Tibial nerve (tissue), 4 donors: Measurements from ENCODE around the gene CELSR1. TPM values are rescaled to one million over a fixed set of nuclear protein-coding genes. Genes with fewer than 3 reads are reported as not detected.
A peak's percentile ranks its signal among the peaks of the same experiment; 100 is the strongest.

ENCODE experiments used
- DNase-seq, 2 donors: peaks; one replicate each; pipeline ENCODE4 v3.0.0-alpha.2; 2019; ENCODE audit warnings: low spot score in 2 of 2
- H3K27ac ChIP-seq, 4 donors: fragments of 200-600 bp; sonication (generic) in 3 of 4; one replicate each; pipeline ENCODE4 v1.5.1; 2017 to 2019; ENCODE audit warnings: mild to moderate bottlenecking in 1 of 4
- H3K27me3 ChIP-seq, 2 donors: fragments of 200-600 bp; sonication (generic) in 1 of 2; one replicate each; pipeline versions ENCODE4 v1.5.1 to v1.6.0; 2017 to 2019
- H3K36me3 ChIP-seq, 3 donors: fragments of 200-600 bp; sonication (generic); one replicate each; pipeline ENCODE4 v1.5.1; 2018 to 2019
- H3K4me1 ChIP-seq, 4 donors: fragments of 200-600 bp; sonication (generic) in 3 of 4; one replicate each; pipeline ENCODE4 v1.5.1; 2017 to 2019
- H3K4me3 ChIP-seq, 4 donors: fragments of 200-600 bp; sonication (generic) in 3 of 4; one replicate each; pipeline ENCODE4 v1.5.1; 2017 to 2019; ENCODE audit warnings: mild to moderate bottlenecking in 1 of 4, moderate library complexity in 1 of 4
- H3K9me3 ChIP-seq, 4 donors: fragments of 200-600 bp; sonication (generic) in 3 of 4; one replicate each; pipeline ENCODE4 v1.5.1; 2017 to 2019
- EP300 ChIP-seq, 2 donors: sonication (generic); formaldehyde crosslinking; IDR thresholded peaks; one replicate each; pipeline ENCODE4 v1.6.1; 2017; ENCODE audit warnings: antibody characterized with exemption in 2 of 2, mild to moderate bottlenecking in 1 of 2
- POLR2A ChIP-seq, 2 donors: fragments of 450-650 bp; IDR thresholded peaks; one replicate each; pipeline ENCODE4 v1.6.1; 2017; ENCODE audit warnings: antibody characterized with exemption in 2 of 2, mild to moderate bottlenecking in 2 of 2, moderate library complexity in 2 of 2
- WGBS, 2 donors: methylation state at CpG; one replicate each; pipeline ENCODE4 v1.1.5; 2018; 5-methylcytosine and 5-hydroxymethylcytosine counted together
- total RNA-seq, 4 donors: library from RNA; depleted of rRNA; stranded (reverse); fragments of >200 nt; gene quantifications; one replicate each; pipeline ENCODE4 v1.1.0, GENCODE V29; 2016
- TF ChIP-seq, protein P1 (sequence below), 5 experiments: fragments of 200-600 bp in 3 of 5; fragments of 450-650 bp in 2 of 5; sonication (generic) in 3 of 5; IDR thresholded peaks; one replicate each; pipeline ENCODE4 v1.5.1; 2016 to 2019; ENCODE audit warnings: antibody characterized with exemption in 5 of 5, mild to moderate bottlenecking in 3 of 5, moderate library complexity in 2 of 5

CELSR1 gene
- total RNA-seq, 4 donors from 2014 or later, result 1.0 to 5.9 (median 2.6) TPM

DNA sequence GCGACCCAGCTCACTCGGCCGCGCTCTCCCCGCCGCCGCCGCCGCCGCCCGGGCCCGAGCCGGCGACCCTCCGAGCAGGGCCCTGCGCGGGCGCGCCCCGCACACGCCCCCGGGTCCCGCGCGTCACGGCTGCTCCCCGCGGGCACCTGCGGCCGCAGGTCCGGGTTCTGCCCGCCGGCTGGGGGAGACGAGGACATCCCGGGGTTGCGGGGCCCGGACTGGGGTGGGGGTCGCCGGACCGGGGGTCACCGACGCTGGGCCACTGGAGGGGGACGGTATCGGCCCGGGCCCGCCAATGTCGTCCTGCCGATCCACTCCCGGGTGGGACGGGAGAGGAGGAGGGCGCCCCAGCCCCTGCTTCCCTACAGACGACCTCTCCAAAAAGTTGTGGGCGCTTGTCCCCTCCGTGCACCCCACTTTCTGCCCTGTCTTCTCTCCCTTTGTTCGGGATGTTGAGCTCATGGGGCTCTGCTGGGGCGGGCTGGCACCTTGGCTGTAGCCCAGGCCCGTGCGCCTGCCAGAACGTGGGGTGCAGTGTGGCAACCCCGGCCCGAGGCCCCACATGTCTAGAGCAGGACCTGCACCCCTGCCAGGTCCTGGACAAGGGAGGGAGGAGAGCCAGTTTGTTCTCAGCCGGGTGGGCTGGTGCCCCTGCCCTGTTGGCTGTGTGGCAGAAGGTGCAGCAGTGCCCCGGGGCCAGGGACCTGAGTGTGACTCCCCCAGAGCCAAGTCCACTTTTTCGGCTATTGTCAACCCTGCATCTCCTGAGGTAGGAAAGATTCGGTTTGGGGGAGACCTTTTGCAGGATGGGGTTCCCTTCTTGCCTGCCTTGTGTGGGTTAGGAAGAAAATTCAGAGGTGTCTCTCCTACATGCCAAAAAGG, 40.2 kb upstream of the CELSR1 start:
- no peak for DNase-seq
- Histone ChIP-seq H3K36me3 (no peaks in the 10 kb centered on the region), H3K27me3 (no peaks in the 10 kb centered on the region), H3K4me3 (peak overlapping the region; percentile 59 to 91 (median 61)), H3K4me1 (peaks cover 0 to 55% (median 39%) of the 10 kb centered on the region in 4 donors), H3K9me3 (no peaks in the 10 kb centered on the region), H3K27ac (peak overlapping the region; percentile 54 to 88 (median 78))
- TF ChIP-seq POLR2A (IDR thresholded peaks at IDR 0.05) (no peak), EP300 (IDR thresholded peaks at IDR 0.05) (no peak)
- TF ChIP-seq, protein P1, sequence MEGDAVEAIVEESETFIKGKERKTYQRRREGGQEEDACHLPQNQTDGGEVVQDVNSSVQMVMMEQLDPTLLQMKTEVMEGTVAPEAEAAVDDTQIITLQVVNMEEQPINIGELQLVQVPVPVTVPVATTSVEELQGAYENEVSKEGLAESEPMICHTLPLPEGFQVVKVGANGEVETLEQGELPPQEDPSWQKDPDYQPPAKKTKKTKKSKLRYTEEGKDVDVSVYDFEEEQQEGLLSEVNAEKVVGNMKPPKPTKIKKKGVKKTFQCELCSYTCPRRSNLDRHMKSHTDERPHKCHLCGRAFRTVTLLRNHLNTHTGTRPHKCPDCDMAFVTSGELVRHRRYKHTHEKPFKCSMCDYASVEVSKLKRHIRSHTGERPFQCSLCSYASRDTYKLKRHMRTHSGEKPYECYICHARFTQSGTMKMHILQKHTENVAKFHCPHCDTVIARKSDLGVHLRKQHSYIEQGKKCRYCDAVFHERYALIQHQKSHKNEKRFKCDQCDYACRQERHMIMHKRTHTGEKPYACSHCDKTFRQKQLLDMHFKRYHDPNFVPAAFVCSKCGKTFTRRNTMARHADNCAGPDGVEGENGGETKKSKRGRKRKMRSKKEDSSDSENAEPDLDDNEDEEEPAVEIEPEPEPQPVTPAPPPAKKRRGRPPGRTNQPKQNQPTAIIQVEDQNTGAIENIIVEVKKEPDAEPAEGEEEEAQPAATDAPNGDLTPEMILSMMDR (IDR thresholded peaks at IDR 0.05), result no peak
- WGBS, 2 donors, result 4 to 7% methylated on average over 25 to 29 of the region's 65 CpGs

GRCh38 chr22:46576556-46577367, 39.3 kb upstream of the CELSR1 start:
- Histone ChIP-seq H3K27me3 (no peaks in the 10 kb centered on the region), H3K27ac (peak overlapping the region in 3 of 4 donors; percentile 73 to 88 (median 84)), H3K9me3 (peaks cover 0 to 6% (median 0%) of the 10 kb centered on the region in 4 donors), H3K4me3 (peak overlapping the region; percentile 20 to 91 (median 60)), H3K36me3 (no peaks in the 10 kb centered on the region), H3K4me1 (peaks cover 0 to 50% (median 35%) of the 10 kb centered on the region in 4 donors)
- DNase-seq, result no peak
- whole genome bisulfite sequencing, 2 donors, result 0 to 7% methylated on average over 4 to 24 of the region's 142 CpGs
- TF ChIP-seq, protein P1 (IDR thresholded peaks at IDR 0.05), result peak in 1 of 5 experiments; percentile 7
- no peak for TF ChIP-seq POLR2A (IDR thresholded peaks at IDR 0.05)

DNA sequence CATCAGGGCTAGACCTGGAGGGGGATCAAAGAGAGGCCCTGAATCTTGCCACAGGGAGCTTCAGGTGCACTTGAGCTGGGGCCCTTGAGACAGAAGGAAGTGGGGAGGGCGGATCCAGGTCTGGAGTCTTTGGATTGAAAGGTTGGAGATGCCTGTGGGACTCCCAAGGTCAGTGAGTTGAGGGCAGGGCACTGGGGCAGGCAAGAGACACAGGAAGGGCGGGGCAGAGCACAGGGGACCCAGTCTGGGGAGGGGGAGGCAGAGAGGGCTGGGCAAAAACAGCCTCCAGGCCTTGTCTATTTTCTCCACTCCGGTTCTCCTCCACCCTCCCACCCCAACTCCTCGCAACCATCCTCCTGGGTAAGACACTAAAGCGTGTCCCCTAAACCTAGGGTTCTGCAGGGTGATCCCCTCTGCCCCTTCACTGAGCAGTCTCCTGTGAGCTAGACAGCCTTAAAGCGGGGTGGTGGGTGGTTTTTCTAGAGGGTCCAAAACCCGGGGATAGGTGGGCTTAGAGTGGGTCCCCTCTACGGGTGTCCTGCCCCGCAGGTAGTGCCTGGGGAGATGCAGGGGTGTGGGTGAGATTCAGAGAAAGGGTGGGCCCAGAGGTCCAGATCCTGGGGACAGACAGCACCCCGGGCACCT, 38.6 kb upstream of the CELSR1 start:
- Histone ChIP-seq H3K27ac (peak overlapping the region in 2 of 4 donors; percentile 72 to 79), H3K9me3 (peaks cover 0 to 13% (median 0%) of the 10 kb centered on the region in 4 donors), H3K27me3 (no peaks in the 10 kb centered on the region), H3K36me3 (no peaks in the 10 kb centered on the region), H3K4me3 (peak overlapping the region; percentile 20 to 91 (median 47)), H3K4me1 (peaks cover 0 to 43% (median 29%) of the 10 kb centered on the region in 4 donors)
- TF ChIP-seq POLR2A (IDR thresholded peaks at IDR 0.05), result no peak
- TF ChIP-seq, protein P1 (IDR thresholded peaks at IDR 0.05), result no peak
- TF ChIP-seq EP300 (IDR thresholded peaks at IDR 0.05), result no peak
- WGBS, 2 donors, result 50 to 71% methylated on average over 7 to 10 of the region's 10 CpGs
- DNase-seq, result no peak

DNA sequence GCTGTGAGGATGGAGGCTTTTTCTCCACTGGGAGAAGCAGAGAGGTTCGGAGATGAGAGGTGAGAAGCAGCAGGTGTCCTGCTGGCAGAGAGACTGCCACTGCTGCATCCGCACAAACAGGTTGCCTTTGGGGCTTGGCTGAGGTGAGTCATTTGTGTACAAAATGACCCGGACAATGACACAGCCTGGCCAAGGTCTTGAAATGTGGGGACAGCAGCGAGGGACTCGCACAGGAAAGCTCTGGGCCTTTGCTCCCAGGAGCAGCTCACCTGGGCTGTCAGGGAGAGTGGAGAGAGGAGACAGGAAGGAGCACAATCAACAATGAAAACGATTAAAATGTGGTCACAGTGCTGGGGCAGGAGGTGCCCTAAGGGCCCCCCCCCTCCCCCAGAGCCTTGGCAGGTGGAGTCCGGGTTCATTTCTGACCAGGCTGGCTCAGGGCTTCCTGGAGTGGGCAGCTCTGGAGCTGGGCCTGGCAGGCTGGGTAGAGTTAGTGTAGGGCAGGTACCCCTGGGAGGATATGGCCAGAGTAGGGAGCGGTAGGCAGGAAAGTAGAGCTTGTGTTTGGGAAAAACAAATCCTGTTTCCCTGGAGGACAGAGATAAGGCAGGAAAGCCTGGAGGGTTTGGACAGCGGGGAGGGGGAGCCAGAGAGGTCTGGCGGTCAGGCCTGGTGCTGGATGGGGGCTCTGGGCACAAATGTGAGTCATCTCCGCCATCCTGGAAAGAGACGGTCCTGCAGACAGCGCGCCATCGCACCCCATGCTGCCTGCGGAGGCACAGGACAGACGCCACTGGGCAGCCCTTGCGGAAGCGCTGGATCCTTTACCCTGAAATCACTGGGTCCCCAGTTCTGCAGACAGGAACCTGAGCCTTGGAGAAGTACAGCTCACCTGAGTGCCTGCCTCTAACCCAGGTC, 37.8 kb upstream of the CELSR1 start:
- Histone ChIP-seq H3K27ac (peak overlapping the region in 2 of 4 donors; percentile 72 to 79), H3K27me3 (no peaks in the 10 kb centered on the region), H3K9me3 (peaks cover 0 to 14% (median 0%) of the 10 kb centered on the region in 4 donors), H3K4me1 (peaks cover 0 to 38% (median 27%) of the 10 kb centered on the region in 4 donors), H3K36me3 (no peaks in the 10 kb centered on the region), H3K4me3 (no peak overlapping the region)
- TF ChIP-seq EP300 (IDR thresholded peaks at IDR 0.05), result no peak
- TF ChIP-seq, protein P1 (IDR thresholded peaks at IDR 0.05), result no peak
- peak in 1 of 2 donors; percentile 2 for DNase-seq
- WGBS, 2 donors, result 78 to 81% methylated on average over 19 of the region's 19 CpGs
